ENCODE measurements around the gene KRT4. TPM values are rescaled to one million over a fixed set of nuclear protein-coding genes. Genes with fewer than 3 reads are reported as not detected.

KRT4 gene
- polyA plus RNA-seq, 2 of the 4 experiments (the other 2 are of a cell fraction), result 2.1 to 12.8 TPM

DNA sequence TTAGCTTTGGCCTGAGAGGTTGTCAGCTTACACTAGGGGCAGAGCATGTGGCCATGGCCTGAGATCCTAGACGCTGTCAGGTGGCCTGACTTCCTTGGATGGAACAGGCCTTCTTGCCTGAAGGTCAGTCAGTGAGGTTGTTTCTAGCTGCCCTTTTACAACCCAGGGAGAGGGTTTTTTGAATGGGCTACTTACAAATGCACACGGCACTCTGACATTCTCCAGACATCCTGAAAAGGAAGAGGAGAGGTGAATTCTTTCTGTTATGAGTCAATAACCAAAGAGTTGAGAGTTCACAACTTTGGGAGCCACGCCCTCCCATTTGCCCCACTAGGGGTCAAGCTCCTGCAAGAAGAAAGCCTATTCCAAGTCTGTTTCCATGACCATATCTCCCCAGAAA is 44.6 kb downstream of the KRT4 start (continued):
- TF ChIP-seq, protein P1, sequence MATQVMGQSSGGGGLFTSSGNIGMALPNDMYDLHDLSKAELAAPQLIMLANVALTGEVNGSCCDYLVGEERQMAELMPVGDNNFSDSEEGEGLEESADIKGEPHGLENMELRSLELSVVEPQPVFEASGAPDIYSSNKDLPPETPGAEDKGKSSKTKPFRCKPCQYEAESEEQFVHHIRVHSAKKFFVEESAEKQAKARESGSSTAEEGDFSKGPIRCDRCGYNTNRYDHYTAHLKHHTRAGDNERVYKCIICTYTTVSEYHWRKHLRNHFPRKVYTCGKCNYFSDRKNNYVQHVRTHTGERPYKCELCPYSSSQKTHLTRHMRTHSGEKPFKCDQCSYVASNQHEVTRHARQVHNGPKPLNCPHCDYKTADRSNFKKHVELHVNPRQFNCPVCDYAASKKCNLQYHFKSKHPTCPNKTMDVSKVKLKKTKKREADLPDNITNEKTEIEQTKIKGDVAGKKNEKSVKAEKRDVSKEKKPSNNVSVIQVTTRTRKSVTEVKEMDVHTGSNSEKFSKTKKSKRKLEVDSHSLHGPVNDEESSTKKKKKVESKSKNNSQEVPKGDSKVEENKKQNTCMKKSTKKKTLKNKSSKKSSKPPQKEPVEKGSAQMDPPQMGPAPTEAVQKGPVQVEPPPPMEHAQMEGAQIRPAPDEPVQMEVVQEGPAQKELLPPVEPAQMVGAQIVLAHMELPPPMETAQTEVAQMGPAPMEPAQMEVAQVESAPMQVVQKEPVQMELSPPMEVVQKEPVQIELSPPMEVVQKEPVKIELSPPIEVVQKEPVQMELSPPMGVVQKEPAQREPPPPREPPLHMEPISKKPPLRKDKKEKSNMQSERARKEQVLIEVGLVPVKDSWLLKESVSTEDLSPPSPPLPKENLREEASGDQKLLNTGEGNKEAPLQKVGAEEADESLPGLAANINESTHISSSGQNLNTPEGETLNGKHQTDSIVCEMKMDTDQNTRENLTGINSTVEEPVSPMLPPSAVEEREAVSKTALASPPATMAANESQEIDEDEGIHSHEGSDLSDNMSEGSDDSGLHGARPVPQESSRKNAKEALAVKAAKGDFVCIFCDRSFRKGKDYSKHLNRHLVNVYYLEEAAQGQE (IDR thresholded peaks at IDR 0.05), result no peak
- TF ChIP-seq RCOR1 (IDR thresholded peaks at IDR 0.05; ENCODE audit: low read depth, low read length), result no peak
- TF ChIP-seq, protein P2, sequence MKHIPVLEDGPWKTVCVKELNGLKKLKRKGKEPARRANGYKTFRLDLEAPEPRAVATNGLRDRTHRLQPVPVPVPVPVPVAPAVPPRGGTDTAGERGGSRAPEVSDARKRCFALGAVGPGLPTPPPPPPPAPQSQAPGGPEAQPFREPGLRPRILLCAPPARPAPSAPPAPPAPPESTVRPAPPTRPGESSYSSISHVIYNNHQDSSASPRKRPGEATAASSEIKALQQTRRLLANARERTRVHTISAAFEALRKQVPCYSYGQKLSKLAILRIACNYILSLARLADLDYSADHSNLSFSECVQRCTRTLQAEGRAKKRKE (CRISPR knock-in tag; IDR thresholded peaks at IDR 0.05; ENCODE audit: low read depth), result no peak
- TF ChIP-seq, protein P3, sequence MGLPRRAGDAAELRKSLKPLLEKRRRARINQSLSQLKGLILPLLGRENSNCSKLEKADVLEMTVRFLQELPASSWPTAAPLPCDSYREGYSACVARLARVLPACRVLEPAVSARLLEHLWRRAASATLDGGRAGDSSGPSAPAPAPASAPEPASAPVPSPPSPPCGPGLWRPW (IDR thresholded peaks at IDR 0.05), result no peak
- TF ChIP-seq SREBF2 (IDR thresholded peaks at IDR 0.05), result no peak

DNA sequence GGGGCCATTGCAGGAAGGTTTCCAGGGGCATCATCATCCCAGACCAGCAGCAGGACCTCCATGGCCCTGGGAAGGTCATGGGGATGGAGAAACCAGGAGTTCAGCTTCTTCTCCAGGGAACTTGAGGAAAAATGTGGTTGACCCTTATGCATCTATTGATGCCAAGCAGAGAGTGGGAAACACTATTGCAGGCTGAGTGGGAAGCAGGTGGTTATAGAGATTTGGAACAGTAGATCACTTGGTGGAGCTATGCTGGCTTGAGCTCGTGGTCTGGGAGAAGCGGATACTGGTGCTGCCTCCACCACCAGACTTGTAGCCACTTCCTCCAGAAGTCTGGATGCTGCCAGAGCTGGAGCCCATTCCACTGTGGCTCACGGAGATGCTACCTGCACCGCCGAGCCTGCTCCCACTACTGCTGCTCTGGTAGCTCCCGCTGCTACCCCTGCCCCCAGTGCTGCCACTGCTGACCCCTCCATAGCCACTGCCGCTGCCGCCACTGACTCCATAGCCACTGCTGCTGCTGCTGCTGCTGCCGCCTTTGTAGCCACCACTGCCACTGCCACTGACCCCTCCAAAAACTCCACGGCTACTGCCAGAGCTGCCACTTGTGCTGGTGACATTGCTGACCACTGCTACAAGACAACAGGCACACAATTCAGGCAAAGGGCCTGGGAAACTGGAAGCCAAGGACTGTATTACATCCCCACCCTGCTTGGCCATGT is 45.3 kb downstream of the KRT4 start:
- Histone ChIP-seq H3K9me3 (no peaks in the 10 kb centered on the region), H3K27ac (no peak overlapping the region), H3K4me3 (no peak overlapping the region), H3K4me2 (no peak overlapping the region), H3K4me1 (no peaks in the 10 kb centered on the region)
- 84% methylated on average over 8 of the region's 10 CpGs for WGBS (ENCODE audit: missing lambda C conversion rate)
- ChIA-PET CTCF (interaction anchor here (0.9 to 2.0 kb wide), 5 partner anchors 11 to 187 kb away, joined by 3 to 13 read pairs (median 3); no protein-coding TSS in a partner anchor), POLR2A (no interaction called here)
- ATAC-seq, result no peak
- DNase-seq (ENCODE audit: low read depth in 1 of 2, low spot score in 1 of 2), result no peak
- FAIRE-seq, result no peak
- TF ChIP-seq RNF2 (IDR thresholded peaks at IDR 0.05; ENCODE audit: borderline replicate concordance, low read depth) (no peak), TFCP2L1 (CRISPR knock-in tag; IDR thresholded peaks at IDR 0.05) (no peak), BHLHE40 (IDR thresholded peaks at IDR 0.05; ENCODE audit: low read depth, low read length) (no peak), POLR2A (IDR thresholded peaks at IDR 0.05; ENCODE audit: low read length) (no peak), JUNB (IDR thresholded peaks at IDR 0.05) (no peak), NPAS2 (CRISPR knock-in tag; IDR thresholded peaks at IDR 0.05; ENCODE audit: borderline replicate concordance) (no peak), HEYL (CRISPR knock-in tag; IDR thresholded peaks at IDR 0.05) (no peak), HOXB13 (CRISPR knock-in tag; IDR thresholded peaks at IDR 0.05; ENCODE audit: low read depth) (no peak), EHMT2 (IDR thresholded peaks at IDR 0.05; ENCODE audit: low read depth) (no peak)
- TF ChIP-seq, protein P4, sequence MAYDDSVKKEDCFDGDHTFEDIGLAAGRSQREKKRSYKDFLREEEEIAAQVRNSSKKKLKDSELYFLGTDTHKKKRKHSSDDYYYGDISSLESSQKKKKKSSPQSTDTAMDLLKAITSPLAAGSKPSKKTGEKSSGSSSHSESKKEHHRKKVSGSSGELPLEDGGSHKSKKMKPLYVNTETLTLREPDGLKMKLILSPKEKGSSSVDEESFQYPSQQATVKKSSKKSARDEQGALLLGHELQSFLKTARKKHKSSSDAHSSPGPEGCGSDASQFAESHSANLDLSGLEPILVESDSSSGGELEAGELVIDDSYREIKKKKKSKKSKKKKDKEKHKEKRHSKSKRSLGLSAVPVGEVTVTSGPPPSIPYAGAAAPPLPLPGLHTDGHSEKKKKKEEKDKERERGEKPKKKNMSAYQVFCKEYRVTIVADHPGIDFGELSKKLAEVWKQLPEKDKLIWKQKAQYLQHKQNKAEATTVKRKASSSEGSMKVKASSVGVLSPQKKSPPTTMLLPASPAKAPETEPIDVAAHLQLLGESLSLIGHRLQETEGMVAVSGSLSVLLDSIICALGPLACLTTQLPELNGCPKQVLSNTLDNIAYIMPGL (CRISPR knock-in tag; IDR thresholded peaks at IDR 0.05; ENCODE audit: borderline replicate concordance), result no peak
- TF ChIP-seq, protein P5, sequence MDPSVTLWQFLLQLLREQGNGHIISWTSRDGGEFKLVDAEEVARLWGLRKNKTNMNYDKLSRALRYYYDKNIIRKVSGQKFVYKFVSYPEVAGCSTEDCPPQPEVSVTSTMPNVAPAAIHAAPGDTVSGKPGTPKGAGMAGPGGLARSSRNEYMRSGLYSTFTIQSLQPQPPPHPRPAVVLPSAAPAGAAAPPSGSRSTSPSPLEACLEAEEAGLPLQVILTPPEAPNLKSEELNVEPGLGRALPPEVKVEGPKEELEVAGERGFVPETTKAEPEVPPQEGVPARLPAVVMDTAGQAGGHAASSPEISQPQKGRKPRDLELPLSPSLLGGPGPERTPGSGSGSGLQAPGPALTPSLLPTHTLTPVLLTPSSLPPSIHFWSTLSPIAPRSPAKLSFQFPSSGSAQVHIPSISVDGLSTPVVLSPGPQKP (IDR thresholded peaks at IDR 0.05; ENCODE audit: low read depth, low read length), result no peak

All from A549 (cell line).